ENCODE data around the gene OSBPL7. TPM values are rescaled to one million over a fixed set of nuclear protein-coding genes. Genes with fewer than 3 reads are reported as not detected.

The OSBPL7 gene
- total and polyA plus RNA-seq, 2 of the 13 experiments (the other 11 are each of a cell fraction or from before 2014, with no cell fraction given): 4.7 to 6.6 TPM

GRCh38 chr17:47821424-47822391 lies at the start of gene OSBPL7 (continued):
- TF ChIP-seq ZNF563 (CRISPR knock-in tag; IDR thresholded peaks at IDR 0.05) (peak; percentile 7; the same call in 1 of the 2 replicates), ZC3H4 (CRISPR knock-in tag; IDR thresholded peaks at IDR 0.05; ENCODE audit: borderline replicate concordance) (no peak), ZBTB26 (CRISPR knock-in tag; IDR thresholded peaks at IDR 0.05; ENCODE audit: borderline replicate concordance) (peak; percentile 57; the same call in 1 of the 2 replicates), CENPT (CRISPR knock-in tag; IDR thresholded peaks at IDR 0.05; ENCODE audit: low read depth) (no peak), ZNF547 (CRISPR knock-in tag; IDR thresholded peaks at IDR 0.05) (peak; percentile 82), ZNF264 (CRISPR knock-in tag; IDR thresholded peaks at IDR 0.05) (no peak), SIX1 (CRISPR knock-in tag; IDR thresholded peaks at IDR 0.05; ENCODE audit: borderline replicate concordance) (no peak), ZNF83 (CRISPR knock-in tag; IDR thresholded peaks at IDR 0.05; ENCODE audit: borderline replicate concordance) (no peak), MIER2 (CRISPR knock-in tag; IDR thresholded peaks at IDR 0.05) (peak; percentile 68), ERF (CRISPR knock-in tag; IDR thresholded peaks at IDR 0.05) (peak; percentile 59; the same call in 1 of the 2 replicates), ARID5B (CRISPR knock-in tag; IDR thresholded peaks at IDR 0.05) (peak; percentile 76), ZNF263 (CRISPR knock-in tag; IDR thresholded peaks at IDR 0.05) (peak; percentile 92), MTERF4 (CRISPR knock-in tag; IDR thresholded peaks at IDR 0.05) (peak; percentile 68; the same call in 1 of the 2 replicates), ADNP (CRISPR knock-in tag; IDR thresholded peaks at IDR 0.05) (no peak), ZNF614 (CRISPR knock-in tag; IDR thresholded peaks at IDR 0.05; ENCODE audit: borderline replicate concordance) (peak; percentile 70; the same call in 1 of the 2 replicates), ZNF605 (CRISPR knock-in tag; IDR thresholded peaks at IDR 0.05) (peak; percentile 30; the same call in 1 of the 2 replicates), SKI (IDR thresholded peaks at IDR 0.05; ENCODE audit: partially characterized antibody) (no peak), ZFP41 (CRISPR knock-in tag; IDR thresholded peaks at IDR 0.05; ENCODE audit: borderline replicate concordance) (no peak), ZNF225 (CRISPR knock-in tag; IDR thresholded peaks at IDR 0.05) (no peak), MLX (CRISPR knock-in tag; IDR thresholded peaks at IDR 0.05) (no peak), ZNF530 (CRISPR knock-in tag; IDR thresholded peaks at IDR 0.05; ENCODE audit: low read depth) (no peak), ZNF224 (CRISPR knock-in tag; IDR thresholded peaks at IDR 0.05) (no peak), ELF3 (CRISPR knock-in tag; IDR thresholded peaks at IDR 0.05) (peak; percentile 93), ZNF253 (CRISPR knock-in tag; IDR thresholded peaks at IDR 0.05; ENCODE audit: borderline replicate concordance) (0 out of 2 replicates have a peak, but pooled peaks have one; percentile 36)

Measured in HepG2 (cell line).